ENCODE measurements around the gene TRAPPC3. TPM values are rescaled to one million over a fixed set of nuclear protein-coding genes. Genes with fewer than 3 reads are reported as not detected.

TRAPPC3 gene
- total and polyA plus RNA-seq, 7 donors, result 75.1 to 177 (median 108) TPM

GRCh38 chr1:36177589-36178431 is 28.5 kb upstream of the TRAPPC3 start:
- peak overlapping the region; percentile 74 to 100 (median 88) for H3K27ac ChIP-seq
- H3K36me3 ChIP-seq, result peaks cover 55 to 90% (median 74%) of the 10 kb centered on the region in 4 donors
- whole genome bisulfite sequencing, 2 donors, result 42 to 83% methylated on average over 33 of the region's 33 CpGs
- no peak overlapping the region for H3K4me3 ChIP-seq
- peaks cover 0 to 85% (median 77%) of the 10 kb centered on the region in 4 donors for H3K4me1 ChIP-seq
- DNase-seq, result no peak
- H3K27me3 ChIP-seq, result no peaks in the 10 kb centered on the region
- TF ChIP-seq EP300 (IDR thresholded peaks at IDR 0.05) (no peak), POLR2AphosphoS5 (IDR thresholded peaks at IDR 0.05) (no peak), CTCF (IDR thresholded peaks at IDR 0.05) (no peak), POLR2A (IDR thresholded peaks at IDR 0.05) (no peak)
- H3K9me3 ChIP-seq, result no peaks in the 10 kb centered on the region
- intact Hi-C loops (cut with DNase I), result no loop called here

GRCh38 chr1:36176106-36176949 is 27.0 kb upstream of the TRAPPC3 start:
- Histone ChIP-seq H3K36me3 (peaks cover 69 to 99% (median 89%) of the 10 kb centered on the region in 4 donors), H3K4me1 (peaks cover 0 to 81% (median 66%) of the 10 kb centered on the region in 4 donors), H3K27ac (peak overlapping the region; percentile 74 to 100 (median 88)), H3K4me3 (no peak overlapping the region), H3K9me3 (no peaks in the 10 kb centered on the region), H3K27me3 (no peaks in the 10 kb centered on the region)
- no peak for DNase-seq
- WGBS, 2 donors, result 91 to 97% methylated on average over 76 of the region's 76 CpGs
- TF ChIP-seq POLR2A (IDR thresholded peaks at IDR 0.05) (no peak), EP300 (IDR thresholded peaks at IDR 0.05) (no peak), CTCF (IDR thresholded peaks at IDR 0.05) (peak in 1 of 4 experiments; percentile 49), POLR2AphosphoS5 (IDR thresholded peaks at IDR 0.05) (no peak)
- intact Hi-C loops (cut with DNase I), result no loop called here

- peaks cover 61 to 99% (median 88%) of the 10 kb centered on the region in 4 donors for H3K36me3 ChIP-seq
- H3K4me3 ChIP-seq, result no peak overlapping the region
- intact Hi-C loops (cut with DNase I), result no loop called here
- TF ChIP-seq POLR2AphosphoS5 (IDR thresholded peaks at IDR 0.05) (peak in 2 of 4 donors; percentile 17 to 68), CTCF (IDR thresholded peaks at IDR 0.05) (no peak), EP300 (IDR thresholded peaks at IDR 0.05) (peak in 2 of 4 donors; percentile 43 to 74), POLR2A (IDR thresholded peaks at IDR 0.05) (no peak)
- no peaks in the 10 kb centered on the region for H3K9me3 ChIP-seq
- H3K27ac ChIP-seq, result peak overlapping the region; percentile 74 to 100 (median 88)
- WGBS, 2 donors, result 86 to 91% methylated on average over 11 of the region's 11 CpGs
- DNase-seq, result peak; percentile 81
- peaks cover 0 to 85% (median 69%) of the 10 kb centered on the region in 4 donors for H3K4me1 ChIP-seq
- H3K27me3 ChIP-seq, result no peaks in the 10 kb centered on the region
Observed at GRCh38 chr1:36175137-36176095, 26.1 kb upstream of the TRAPPC3 start.

GRCh38 chr1:36174713-36175112 is 25.4 kb upstream of the TRAPPC3 start:
- no peaks in the 10 kb centered on the region for H3K9me3 ChIP-seq
- no peak overlapping the region for H3K4me3 ChIP-seq
- peaks cover 54 to 92% (median 81%) of the 10 kb centered on the region in 4 donors for H3K36me3 ChIP-seq
- peaks cover 0 to 92% (median 74%) of the 10 kb centered on the region in 4 donors for H3K4me1 ChIP-seq
- no peak for DNase-seq
- H3K27ac ChIP-seq, result peak overlapping the region; percentile 74 to 100 (median 88)
- TF ChIP-seq POLR2A (IDR thresholded peaks at IDR 0.05) (no peak), POLR2AphosphoS5 (IDR thresholded peaks at IDR 0.05) (no peak), CTCF (IDR thresholded peaks at IDR 0.05) (no peak), EP300 (IDR thresholded peaks at IDR 0.05) (no peak)
- intact Hi-C loops (cut with DNase I), result no loop called here
- no peaks in the 10 kb centered on the region for H3K27me3 ChIP-seq
- WGBS, 2 donors, result 78 to 84% methylated on average over 11 of the region's 11 CpGs
